MCF 10A (cell line): Measurements from ENCODE around the gene EMILIN3. TPM values are rescaled to one million over a fixed set of nuclear protein-coding genes. Genes with fewer than 3 reads are reported as not detected.

Source experiments
- BruUV-seq: library from RNA; stranded (reverse); fragments of 400-500 nt; replicated peaks from 2 replicates; lab custom pipeline; 2021; lab: Mats Ljungman, UMichigan
- CTCF ChIA-PET: fragments of 300-600 bp; sonication (Branson Sonifier 250); formaldehyde crosslinking; extraction: SDS; loops from one replicate; lab custom pipeline; 2021; ENCODE audit warnings: antibody characterized with exemption, inconsistent platforms; lab: Yijun Ruan, JAX
- POLR2A ChIA-PET: fragments of 300-600, 350-650 bp; sonication (Branson Sonifier 250); formaldehyde crosslinking; extraction: SDS; loops from one replicate; lab custom pipeline; 2020; ENCODE audit warnings: antibody characterized with exemption, inconsistent platforms; lab: Yijun Ruan, JAX
- DNase-seq: peaks from one replicate; pipeline ENCODE4 v3.0.0-alpha.2; 2018; ENCODE audit not compliant: unreplicated experiment
- H3K27ac Mint-ChIP-seq: one replicate; pipeline ENCODE4 v1.8.0; 2022; ENCODE audit warnings: mild to moderate bottlenecking, low read depth, mixed read lengths; ENCODE audit not compliant: unreplicated experiment
- H3K27me3 Mint-ChIP-seq: one replicate; pipeline ENCODE4 v1.8.0; 2022; ENCODE audit warnings: mixed read lengths; ENCODE audit not compliant: insufficient read depth, unreplicated experiment
- H3K36me3 Mint-ChIP-seq: one replicate; pipeline ENCODE4 v1.8.0; 2022; ENCODE audit warnings: mild to moderate bottlenecking, moderate library complexity, mixed read lengths; ENCODE audit not compliant: insufficient read depth, unreplicated experiment
- H3K4me1 Mint-ChIP-seq: one replicate; pipeline ENCODE4 v1.8.0; 2022; ENCODE audit warnings: mixed read lengths; ENCODE audit not compliant: insufficient read depth, unreplicated experiment
- H3K4me3 Mint-ChIP-seq: one replicate; pipeline ENCODE4 v1.8.0; 2022; ENCODE audit warnings: mild to moderate bottlenecking, moderate library complexity, mixed read lengths; ENCODE audit not compliant: unreplicated experiment
- H3K9me3 Mint-ChIP-seq: one replicate; pipeline ENCODE4 v1.8.0; 2022; ENCODE audit warnings: mixed read lengths; ENCODE audit not compliant: unreplicated experiment
- CTCF ChIP-seq: fragments of 200-600 bp; IDR thresholded peaks from one replicate; pipeline ENCODE4 v1.8.0; 2022; ENCODE audit warnings: antibody characterized with exemption, mild to moderate bottlenecking; ENCODE audit not compliant: unreplicated experiment
- intact Hi-C: fragments of 100-400 bp; cut with micrococcal nuclease; formaldehyde crosslinking; loops from 2 replicates; pipeline ENCODE4 v1.14.1; 2022
- total RNA-seq: library from RNA; stranded (reverse); gene quantifications from 2 replicates; pipeline ENCODE4 v1.2.3, GENCODE V29; 2022

The EMILIN3 gene
- total RNA-seq, 1 experiment from 2014 or later = not detected

- peaks cover 35% of the 10 kb centered on the region for H3K36me3 Mint-ChIP-seq
- H3K4me3 Mint-ChIP-seq = no peak overlapping the region
- intact Hi-C loops = no loop called here
- DNase-seq = no peak
- ChIA-PET POLR2A (interaction anchor here (0.7 to 1.2 kb wide), 2 partner anchors 8 to 193 kb away, joined by 3 read pairs; no protein-coding TSS in a partner anchor), CTCF (interaction anchor here (0.6 to 4.0 kb wide), 4 partner anchors 12 to 273 kb away, joined by 3 to 25 read pairs (median 4); partner anchors contain the start of gene LPIN3)
- H3K4me1 Mint-ChIP-seq = peaks cover 4% of the 10 kb centered on the region
- TF ChIP-seq CTCF = no peak
- no peak overlapping the region for H3K27ac Mint-ChIP-seq
- peaks cover 5% of the 10 kb centered on the region for H3K27me3 Mint-ChIP-seq
- BruUV-seq = no TSS peak
- no peaks in the 10 kb centered on the region for H3K9me3 Mint-ChIP-seq
Measured at GRCh38 chr20:41359541-41360011, 7.0 kb downstream of the EMILIN3 start.

- POLR2A ChIA-PET = interaction anchor here (0.6 to 1.2 kb wide), 4 partner anchors 8 to 193 kb away, joined by 3 read pairs; no protein-coding TSS in a partner anchor
- Mint-ChIP-seq H3K4me3 (no peak overlapping the region), H3K9me3 (no peaks in the 10 kb centered on the region), H3K27ac (no peak overlapping the region), H3K36me3 (peaks cover 35% of the 10 kb centered on the region), H3K27me3 (no peaks in the 10 kb centered on the region), H3K4me1 (peaks cover 4% of the 10 kb centered on the region)
- no peak for TF ChIP-seq CTCF
- DNase-seq = no peak
- intact Hi-C loops = no loop called here
- no TSS peak for BruUV-seq
- CTCF ChIA-PET = interaction anchor here (1.2 to 4.0 kb wide), 2 partner anchors 18 to 52 kb away, joined by 3 to 25 read pairs; partner anchors contain the start of gene LPIN3
Measured at GRCh38 chr20:41358717-41359116, 7.9 kb downstream of the EMILIN3 start.

- intact Hi-C loops = no loop called here
- ChIA-PET POLR2A (interaction anchor here (0.6 to 1.2 kb wide), 4 partner anchors 8 to 102 kb away, joined by 3 to 5 read pairs (median 3); no protein-coding TSS in a partner anchor), CTCF (interaction anchor here (1.2 to 4.0 kb wide), 2 partner anchors 18 to 52 kb away, joined by 3 to 25 read pairs; partner anchors contain the start of gene LPIN3)
- Mint-ChIP-seq H3K36me3 (peaks cover 32% of the 10 kb centered on the region), H3K27me3 (no peaks in the 10 kb centered on the region), H3K9me3 (no peaks in the 10 kb centered on the region), H3K4me3 (no peak overlapping the region), H3K4me1 (peaks cover 4% of the 10 kb centered on the region), H3K27ac (no peak overlapping the region)
- BruUV-seq = no TSS peak
- no peak for TF ChIP-seq CTCF
- DNase-seq = no peak
Measured at GRCh38 chr20:41358230-41358629, 8.4 kb downstream of the EMILIN3 start.

GRCh38 chr20:41357424-41358163 lies 9.0 kb downstream of the EMILIN3 start:
- H3K27me3 Mint-ChIP-seq = no peaks in the 10 kb centered on the region
- TF ChIP-seq CTCF = no peak
- H3K27ac Mint-ChIP-seq = no peak overlapping the region
- no TSS peak for BruUV-seq
- CTCF ChIA-PET = interaction anchor here (4.0 kb wide), 1 partner anchor 17 kb away, joined by 25 read pairs; the partner anchor contains the start of gene LPIN3
- DNase-seq = no peak
- intact Hi-C loops = no loop called here
- no peaks in the 10 kb centered on the region for H3K9me3 Mint-ChIP-seq
- POLR2A ChIA-PET = interaction anchor here (0.6 kb wide), 1 partner anchor 14 kb away, joined by 5 read pairs; no protein-coding TSS in a partner anchor
- H3K4me3 Mint-ChIP-seq = no peak overlapping the region
- H3K36me3 Mint-ChIP-seq = peaks cover 29% of the 10 kb centered on the region
- peaks cover 4% of the 10 kb centered on the region for H3K4me1 Mint-ChIP-seq
